Measurements from ENCODE around the gene ZNF83. TPM values are rescaled to one million over a fixed set of nuclear protein-coding genes. Genes with fewer than 3 reads are reported as not detected.

Gene ZNF83
- total and polyA plus RNA-seq, 2 of the 4 experiments (the other 2 are of a cell fraction) = 32.9 to 36.9 TPM

GRCh38 chr19:52640916-52641315 is 2.8 kb upstream of the ZNF83 start:
- H2AK5ac ChIP-seq (ENCODE audit: low read depth, low read length) = no peak overlapping the region
- no peak overlapping the region for H3K4me2 ChIP-seq (ENCODE audit: low read depth, low read length)
- no peak overlapping the region for H2BK20ac ChIP-seq (ENCODE audit: low read depth, low read length)
- H3K4ac ChIP-seq (ENCODE audit: low read depth, low read length) = no peak overlapping the region
- H3K14ac ChIP-seq (replicated peaks; ENCODE audit: low read depth, low read length) = no peak overlapping the region
- CTCF ChIA-PET = no interaction called here
- no peak overlapping the region for H2BK120ac ChIP-seq (ENCODE audit: low read depth, low read length)
- peaks cover 7 to 16% of the 10 kb centered on the region in 2 experiments for H3K79me1 ChIP-seq (ENCODE audit: low read depth in 1 of 2, low read length in 2 of 2)
- WGBS, 2 experiments (ENCODE audit: extremely low coverage in 2 of 2, insufficient read length in 1 of 2) = 26% methylated on average over 5 of the region's 14 CpGs; no CpG with 5 or more reads in 1 of the 2 experiments
- DNase-seq (no peak), ATAC-seq (ENCODE audit: low read depth) (no peak)
- no TSS peak for BruUV-seq (replicated peaks)
- no peak overlapping the region for H2AK9ac ChIP-seq (replicated peaks; ENCODE audit: low read depth, low read length, poor library complexity)
- no peaks in the 10 kb centered on the region for H4K20me1 ChIP-seq (ENCODE audit: insufficient read depth, low read length)
- POLR2A ChIA-PET (ENCODE audit: unreplicated experiment) = no interaction called here
- H4K91ac ChIP-seq (ENCODE audit: insufficient read depth, low read depth, low read length) = no peak overlapping the region
- H3K4me3 ChIP-seq (ENCODE audit: insufficient read depth, low read depth, low read length) = no peak overlapping the region
- no peak overlapping the region for H2BK15ac ChIP-seq (ENCODE audit: low read depth, low read length)
- intact Hi-C loops (cut with micrococcal nuclease) = loop anchor here (1.0 kb wide), 1 partner anchor 93 kb away; no protein-coding TSS in a partner anchor
- no peak overlapping the region for H3K23ac ChIP-seq (ENCODE audit: low read depth, low read length)
- peaks cover 3% of the 10 kb centered on the region; the same call in 1 of the 2 replicates for H3K4me1 ChIP-seq (ENCODE audit: control insufficient read depth, insufficient read depth, low read length)
- no peak overlapping the region for H4K8ac ChIP-seq (ENCODE audit: low read depth in 2 of 2, low read length in 2 of 2)
- no peak overlapping the region for H3K56ac ChIP-seq (ENCODE audit: extremely low read depth, insufficient read depth, low read length)
- H4K5ac ChIP-seq (ENCODE audit: low read depth, low read length) = no peak overlapping the region
- H3K27ac ChIP-seq (ENCODE audit: insufficient read depth, low read length) = no peak overlapping the region
- TF ChIP-seq MAZ (IDR thresholded peaks at IDR 0.05; ENCODE audit: borderline replicate concordance, low read depth, low read length) = no peak
- TF ChIP-seq BHLHE40 (IDR thresholded peaks at IDR 0.05; ENCODE audit: low read depth, low read length) = no peak
- no peak for TF ChIP-seq USF2 (IDR thresholded peaks at IDR 0.05; ENCODE audit: low read depth, low read length)
- no peak for TF ChIP-seq SMC3 (IDR thresholded peaks at IDR 0.05; ENCODE audit: low read depth, low read length)
- TF ChIP-seq MXI1 (IDR thresholded peaks at IDR 0.05; ENCODE audit: borderline replicate concordance, low read depth, low read length) = no peak
- no peak for TF ChIP-seq CEBPB (IDR thresholded peaks at IDR 0.05; ENCODE audit: low read depth, low read length)
- no peak for TF ChIP-seq RAD21 (IDR thresholded peaks at IDR 0.05; ENCODE audit: low read length)
- TF ChIP-seq, protein P1, sequence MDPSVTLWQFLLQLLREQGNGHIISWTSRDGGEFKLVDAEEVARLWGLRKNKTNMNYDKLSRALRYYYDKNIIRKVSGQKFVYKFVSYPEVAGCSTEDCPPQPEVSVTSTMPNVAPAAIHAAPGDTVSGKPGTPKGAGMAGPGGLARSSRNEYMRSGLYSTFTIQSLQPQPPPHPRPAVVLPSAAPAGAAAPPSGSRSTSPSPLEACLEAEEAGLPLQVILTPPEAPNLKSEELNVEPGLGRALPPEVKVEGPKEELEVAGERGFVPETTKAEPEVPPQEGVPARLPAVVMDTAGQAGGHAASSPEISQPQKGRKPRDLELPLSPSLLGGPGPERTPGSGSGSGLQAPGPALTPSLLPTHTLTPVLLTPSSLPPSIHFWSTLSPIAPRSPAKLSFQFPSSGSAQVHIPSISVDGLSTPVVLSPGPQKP (IDR thresholded peaks at IDR 0.05; ENCODE audit: borderline replicate concordance, low read depth, low read length) = no peak
- in situ Hi-C loops (cut with MboI; ENCODE audit: low sequenced_read_pairs) = no loop called here
- H3K36me3 ChIP-seq (ENCODE audit: control insufficient read depth, insufficient read depth, low read length) = no peaks in the 10 kb centered on the region; the same call in 1 of the 2 replicates
- no peaks in the 10 kb centered on the region for H3K27me3 ChIP-seq (ENCODE audit: control insufficient read depth, insufficient read depth, low read length)
- dilution Hi-C loops (cut with HindIII; ENCODE audit: low sequenced_read_pairs, unreplicated experiment) = no loop called here
- no peak overlapping the region for H3K18ac ChIP-seq (ENCODE audit: low read depth, low read length)
- H2AFZ ChIP-seq (replicated peaks; ENCODE audit: low read length, poor library complexity) = no peak overlapping the region
- no peak overlapping the region for H3K9ac ChIP-seq (ENCODE audit: low read depth, low read length)
- H3K9me1 ChIP-seq (ENCODE audit: insufficient read depth, low read length) = no peaks in the 10 kb centered on the region
- H3K9me3 ChIP-seq (ENCODE audit: control insufficient read depth, insufficient read depth, low read length) = no peaks in the 10 kb centered on the region
- no peak overlapping the region for H2BK5ac ChIP-seq (ENCODE audit: low read depth, low read length, poor library complexity, severe bottlenecking)
